Activated T-cell treated with anti-CD3 and anti-CD28 coated beads for 24 hours (primary cell): Measurements from ENCODE around the gene AKR7A2.
"Not testable (repeated sequence)": the region's sequence is repeated elsewhere in the genome, so short reads cannot be mapped to it uniquely, and the experiment has no call there.

ENCODE experiments used
- DNase-seq: peaks from one replicate; pipeline ENCODE4 v3.0.0-alpha.2; 2020; ENCODE audit warnings: low read depth

Gene AKR7A2

DNA sequence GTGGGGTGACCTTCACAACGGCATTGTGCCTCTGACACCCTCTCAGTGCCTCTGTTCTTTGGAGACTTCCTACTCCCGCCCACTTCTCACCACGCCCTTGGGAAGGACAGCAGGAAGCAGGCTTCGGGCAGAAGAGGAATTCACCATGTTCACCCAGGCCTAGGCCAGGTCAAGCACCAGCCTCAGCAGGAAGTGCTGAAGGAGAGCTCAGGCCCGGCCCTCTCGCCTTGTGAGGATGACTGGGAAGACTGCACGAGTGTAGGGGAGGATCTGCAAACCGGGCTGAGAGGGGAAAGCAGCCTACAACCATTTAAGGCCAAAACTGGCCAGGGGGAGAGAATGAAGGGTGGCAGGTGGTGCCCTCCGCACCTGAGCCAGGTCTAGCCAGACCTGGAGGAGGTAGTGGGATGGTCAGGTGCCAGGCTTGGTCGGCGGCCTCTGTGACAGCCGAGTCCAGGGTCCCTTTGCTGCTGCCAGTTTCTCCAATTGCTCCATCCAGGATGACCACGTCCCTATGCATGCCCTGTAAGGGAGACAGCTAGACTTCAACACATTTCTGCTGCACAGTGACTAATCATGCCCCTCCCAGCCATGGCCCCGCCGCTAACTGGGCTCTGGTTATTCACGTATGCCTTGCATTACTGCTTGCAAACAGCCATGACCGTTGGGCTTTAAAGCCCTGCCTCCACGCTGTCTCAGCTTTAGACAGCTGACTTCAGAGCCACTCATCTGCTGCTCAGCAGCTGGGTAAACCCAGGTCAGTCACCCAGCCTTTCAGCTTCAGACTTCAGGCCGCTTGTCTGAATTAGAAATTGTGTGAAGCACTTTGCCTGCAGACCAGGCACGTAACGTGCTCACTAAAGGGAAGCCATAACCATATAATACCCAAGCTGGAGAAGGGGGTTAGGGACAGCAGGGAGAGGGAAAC is 51.5 kb downstream of the AKR7A2 start:
- no peak for DNase-seq

DNA sequence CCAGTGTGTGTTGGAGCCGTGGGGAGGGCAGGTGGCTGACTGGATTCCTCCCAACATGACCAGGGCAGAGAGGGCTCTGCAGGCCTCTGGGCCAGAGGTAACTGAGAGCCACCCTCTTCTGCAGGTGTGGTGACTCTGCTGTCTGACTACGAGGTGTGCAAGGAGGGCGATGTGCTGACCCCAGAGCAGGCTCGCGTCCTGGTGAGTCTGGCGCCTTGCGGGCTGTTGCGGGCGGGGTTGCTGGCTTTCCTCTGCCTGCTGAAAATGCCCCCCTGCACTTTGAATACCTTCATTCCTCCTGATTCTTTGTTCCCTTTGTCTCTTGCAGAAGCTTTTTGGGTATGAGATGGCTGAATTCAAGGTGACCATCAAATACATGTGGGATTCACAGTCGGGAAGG is 53.6 kb downstream of the AKR7A2 start:
- DNase-seq: no peak

DNA sequence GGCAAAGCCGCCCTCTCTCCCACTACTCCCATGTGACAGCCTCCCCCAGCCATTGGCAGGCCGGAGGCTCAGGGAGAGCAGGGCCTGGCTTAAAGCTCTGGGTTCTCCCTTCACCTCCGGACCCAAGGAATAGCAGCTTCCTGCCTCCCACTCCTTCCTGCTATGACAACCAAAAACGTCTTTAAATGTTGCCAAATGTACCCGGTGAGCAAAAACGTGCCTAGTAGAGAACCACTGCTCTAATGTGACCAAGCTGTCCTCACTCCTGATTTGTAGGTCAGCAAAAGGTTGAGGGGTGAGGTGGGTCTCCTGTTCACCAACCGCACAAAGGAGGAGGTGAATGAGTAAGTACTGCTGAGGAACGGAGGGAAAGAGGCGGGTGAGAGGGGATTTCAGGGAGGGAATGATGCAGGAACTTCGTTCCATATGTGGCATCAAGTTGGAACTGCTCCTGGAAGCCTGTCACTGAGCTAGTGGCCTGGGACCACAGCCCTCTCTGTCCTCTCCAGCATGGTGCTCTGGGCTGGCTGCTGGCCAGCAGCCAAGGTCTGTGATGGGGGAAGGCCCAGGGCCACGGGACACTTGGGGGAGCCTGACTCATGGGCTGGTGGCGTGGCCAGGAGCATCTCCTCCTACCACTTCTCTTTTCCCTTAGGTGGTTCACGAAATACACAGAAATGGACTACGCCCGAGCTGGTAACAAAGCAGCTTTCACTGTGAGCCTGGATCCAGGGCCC is 54.6 kb downstream of the AKR7A2 start:
- no peak for DNase-seq

DNA sequence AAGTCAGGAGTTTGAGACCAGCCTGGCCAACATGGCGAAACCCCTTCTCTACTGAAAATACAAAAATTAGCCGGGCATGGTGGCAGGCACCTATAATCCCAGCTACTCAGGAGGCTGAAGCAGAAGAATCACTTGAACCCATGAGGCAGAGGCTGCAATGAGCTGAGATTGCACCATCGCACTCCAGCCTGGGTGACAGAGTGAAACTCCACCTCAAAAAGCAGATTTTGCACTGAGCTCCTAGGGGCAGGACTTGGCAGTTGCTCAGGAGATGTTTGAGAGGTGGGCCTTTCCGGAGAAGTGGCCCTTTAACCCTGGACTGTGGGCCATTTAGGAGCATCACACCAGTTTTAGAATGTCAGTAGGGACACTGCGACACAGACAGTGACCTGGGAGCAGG is 55.6 kb downstream of the AKR7A2 start:
- not testable (repeated sequence) for DNase-seq

DNA sequence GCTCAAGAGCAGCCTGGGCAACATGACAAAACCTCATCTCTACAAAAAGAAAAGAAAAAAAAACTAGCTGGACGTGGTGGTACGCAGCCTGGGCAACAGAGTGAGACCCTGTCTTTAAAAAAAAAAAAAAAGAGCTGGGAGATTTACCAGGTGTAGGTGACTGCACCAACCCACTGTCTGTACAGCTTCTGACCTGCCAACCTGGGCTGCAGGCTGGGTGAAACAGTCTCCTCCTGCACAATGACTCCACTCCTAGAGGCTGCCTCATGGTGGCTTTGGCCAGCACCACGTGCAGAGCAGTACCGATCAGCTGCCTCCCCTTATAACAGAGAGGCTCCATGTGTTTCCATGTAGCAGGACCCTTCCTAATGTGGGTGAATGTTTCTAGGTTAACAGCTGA is 56.7 kb downstream of the AKR7A2 start:
- DNase-seq: no peak

DNA sequence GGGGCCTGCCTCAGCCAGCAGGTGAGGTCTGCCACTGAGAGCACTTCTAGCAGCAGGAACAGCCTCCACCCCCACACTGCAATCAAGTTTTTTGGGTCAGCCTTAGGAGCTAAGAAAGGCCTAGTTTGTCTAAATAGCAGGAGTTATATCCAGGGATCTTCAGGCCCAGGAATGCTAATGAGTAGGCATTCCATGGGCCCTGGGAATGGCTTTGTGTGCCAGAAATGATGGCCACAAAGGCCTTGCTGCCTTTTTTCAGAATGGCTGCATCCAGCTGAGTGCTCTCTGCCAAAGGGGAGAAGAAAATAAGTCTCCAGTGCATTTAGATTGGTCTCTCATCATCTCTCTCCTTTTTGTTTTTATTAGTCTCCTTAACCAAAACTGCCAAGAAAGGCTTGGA is 57.5 kb downstream of the AKR7A2 start:
- DNase-seq: no peak
